ENCODE measurements around the gene ATAD2B. TPM values are rescaled to one million over a fixed set of nuclear protein-coding genes. Genes with fewer than 3 reads are reported as not detected.

ATAD2B gene
- total and polyA plus RNA-seq, 11 donors = 2.8 to 13.3 (median 8.1) TPM

DNA sequence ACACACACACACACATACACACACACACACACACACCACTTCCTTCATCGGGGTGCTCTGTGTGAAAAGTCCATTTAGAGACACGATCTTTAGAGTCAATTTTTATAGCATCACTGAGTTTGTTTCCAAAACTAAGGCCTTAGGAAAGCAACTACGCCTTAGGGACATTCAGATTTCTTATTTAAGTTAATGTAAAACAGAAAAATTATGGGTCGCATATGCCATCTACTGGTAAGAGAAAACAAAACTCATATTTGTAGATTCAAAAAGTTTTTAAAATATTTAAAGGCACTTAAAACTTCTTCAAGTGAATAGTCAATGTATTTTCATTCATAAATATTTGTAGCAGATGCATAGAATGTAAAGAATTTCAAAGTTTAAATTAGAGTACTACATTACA, 166.2 kb downstream of the ATAD2B start:
- peaks cover 0 to 68% (median 32%) of the 10 kb centered on the region in 9 donors for H3K36me3 ChIP-seq
- intact Hi-C loops (cut with DNase I) = loop anchor here in 2 of 10 donors (5.0 to 10.0 kb wide), 2 partner anchors 116 to 123 kb away; no protein-coding TSS in a partner anchor
- H3K4me1 ChIP-seq = peaks cover 0 to 20% (median 7%) of the 10 kb centered on the region in 12 donors
- TF ChIP-seq POLR2A (IDR thresholded peaks at IDR 0.05) = no peak
- TF ChIP-seq, protein P1, sequence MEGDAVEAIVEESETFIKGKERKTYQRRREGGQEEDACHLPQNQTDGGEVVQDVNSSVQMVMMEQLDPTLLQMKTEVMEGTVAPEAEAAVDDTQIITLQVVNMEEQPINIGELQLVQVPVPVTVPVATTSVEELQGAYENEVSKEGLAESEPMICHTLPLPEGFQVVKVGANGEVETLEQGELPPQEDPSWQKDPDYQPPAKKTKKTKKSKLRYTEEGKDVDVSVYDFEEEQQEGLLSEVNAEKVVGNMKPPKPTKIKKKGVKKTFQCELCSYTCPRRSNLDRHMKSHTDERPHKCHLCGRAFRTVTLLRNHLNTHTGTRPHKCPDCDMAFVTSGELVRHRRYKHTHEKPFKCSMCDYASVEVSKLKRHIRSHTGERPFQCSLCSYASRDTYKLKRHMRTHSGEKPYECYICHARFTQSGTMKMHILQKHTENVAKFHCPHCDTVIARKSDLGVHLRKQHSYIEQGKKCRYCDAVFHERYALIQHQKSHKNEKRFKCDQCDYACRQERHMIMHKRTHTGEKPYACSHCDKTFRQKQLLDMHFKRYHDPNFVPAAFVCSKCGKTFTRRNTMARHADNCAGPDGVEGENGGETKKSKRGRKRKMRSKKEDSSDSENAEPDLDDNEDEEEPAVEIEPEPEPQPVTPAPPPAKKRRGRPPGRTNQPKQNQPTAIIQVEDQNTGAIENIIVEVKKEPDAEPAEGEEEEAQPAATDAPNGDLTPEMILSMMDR (IDR thresholded peaks at IDR 0.05) = peak in 10 of 12 donors; percentile 18 to 52 (median 35)
- DNase-seq (no peak), ATAC-seq (no peak)
- no peaks in the 10 kb centered on the region for H3K9me3 ChIP-seq
- H3K4me3 ChIP-seq = no peak overlapping the region
- 61 to 78% (median 68%) methylated on average over 4 of the region's 4 CpGs for WGBS, 4 donors
- no peak overlapping the region for H3K27ac ChIP-seq
- no peaks in the 10 kb centered on the region for H3K27me3 ChIP-seq

DNA sequence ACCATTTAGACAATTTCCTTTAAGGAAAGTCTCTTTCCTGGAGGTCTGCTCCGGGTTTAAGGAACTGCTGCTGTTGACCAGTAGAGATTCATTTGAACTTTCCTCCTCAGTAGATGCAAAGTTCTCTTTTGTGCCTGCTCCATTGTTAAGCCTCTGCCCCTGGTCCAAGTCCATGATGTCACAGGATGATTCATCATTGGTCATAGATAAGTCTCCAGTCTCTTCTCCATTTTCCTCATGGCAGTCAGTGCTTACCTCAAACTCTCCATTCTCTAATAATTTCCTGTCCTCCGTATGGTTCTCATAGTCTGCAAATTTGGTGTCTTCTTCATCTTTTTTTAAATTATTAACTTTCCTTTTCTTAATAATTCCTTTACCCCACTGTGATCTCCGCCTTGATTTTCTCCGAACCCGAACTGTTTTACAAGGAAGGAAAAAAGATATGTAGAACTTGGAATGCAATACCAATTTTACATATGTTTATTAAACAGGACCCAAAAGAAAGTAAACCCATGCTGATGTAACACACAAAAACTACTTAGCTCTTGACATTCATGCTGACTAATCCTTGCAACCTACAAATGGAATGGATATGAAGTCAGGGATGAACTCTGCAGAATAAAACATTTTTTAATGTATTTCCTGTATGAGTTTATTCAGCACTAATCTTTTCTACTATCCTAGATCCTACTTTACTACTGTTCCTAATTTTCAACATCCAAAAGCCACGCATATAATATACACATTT, 169.1 kb downstream of the ATAD2B start:
- peaks cover 0 to 63% (median 44%) of the 10 kb centered on the region in 9 donors for H3K36me3 ChIP-seq

DNA sequence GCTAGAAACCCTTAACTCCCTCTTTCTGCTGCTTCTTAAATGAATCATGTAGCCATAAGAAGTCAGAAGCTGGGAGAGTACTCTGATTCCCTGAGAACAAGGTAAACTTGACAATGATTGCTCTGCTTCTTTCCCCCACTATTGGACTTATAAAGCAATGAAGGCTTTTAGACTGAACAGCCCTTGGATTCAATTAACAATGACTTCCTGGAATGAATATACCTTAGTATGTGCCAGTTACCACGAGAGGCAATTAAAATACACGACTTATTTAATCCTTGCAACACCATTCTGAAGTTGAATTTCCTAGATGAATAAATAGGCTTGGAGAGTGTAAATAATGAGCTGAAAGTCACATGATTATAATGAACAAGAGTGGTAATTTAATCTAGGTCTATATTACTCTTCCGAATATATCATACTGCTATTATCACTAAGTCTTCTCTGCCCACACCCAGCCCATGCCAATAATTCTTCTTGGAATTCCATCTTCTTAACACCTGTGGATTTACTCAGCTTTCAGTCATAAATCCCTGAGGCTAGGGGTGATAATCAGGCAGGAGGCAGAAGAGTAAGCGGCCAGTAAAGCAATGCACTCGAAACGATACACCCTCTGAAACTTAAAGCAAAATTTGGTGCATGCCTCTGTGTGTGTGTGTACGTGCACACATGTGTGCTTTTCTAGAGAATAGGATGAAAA, 170.2 kb downstream of the ATAD2B start:
- Histone ChIP-seq H3K27me3 (no peaks in the 10 kb centered on the region), H3K9me3 (no peaks in the 10 kb centered on the region), H3K27ac (no peak overlapping the region), H3K36me3 (peaks cover 0 to 66% (median 49%) of the 10 kb centered on the region in 9 donors), H3K4me3 (no peak overlapping the region), H3K4me1 (peaks cover 0 to 15% (median 4%) of the 10 kb centered on the region in 12 donors)
- TF ChIP-seq, protein P1 (IDR thresholded peaks at IDR 0.05) = no peak
- TF ChIP-seq POLR2A (IDR thresholded peaks at IDR 0.05) = no peak
- WGBS, 4 donors = 89 to 93% (median 92%) methylated on average over 7 of the region's 7 CpGs
- DNase-seq = no peak
- intact Hi-C loops (cut with DNase I) = loop anchor here in 4 of 10 donors (10.0 kb wide), 3 partner anchors 112 to 382 kb away; partner anchors contain the start of gene KLHL29 (in 1 of the 4)
- ATAC-seq = no peak

More for the DNA sequence above, 169.1 kb downstream of the ATAD2B start:
- peaks cover 0 to 20% (median 7%) of the 10 kb centered on the region in 12 donors for H3K4me1 ChIP-seq
- peak overlapping the region in 1 of 12 donors; percentile 19 for H3K27ac ChIP-seq
- TF ChIP-seq, protein P1 (IDR thresholded peaks at IDR 0.05) = no peak
- no peak for TF ChIP-seq POLR2A (IDR thresholded peaks at IDR 0.05)
- intact Hi-C loops (cut with DNase I) = loop anchor here in 4 of 10 donors (10.0 kb wide), 3 partner anchors 113 to 383 kb away; partner anchors contain the start of gene KLHL29 (in 1 of the 4)
- ATAC-seq (peak in 3 of 4 donors; percentile 62 to 90 (median 68)), DNase-seq (peak in 1 of 5 donors; percentile 33)
- no peak overlapping the region for H3K4me3 ChIP-seq
- 78 to 86% (median 83%) methylated on average over 6 of the region's 6 CpGs for WGBS, 4 donors
- no peaks in the 10 kb centered on the region for H3K9me3 ChIP-seq
- no peaks in the 10 kb centered on the region for H3K27me3 ChIP-seq

DNA sequence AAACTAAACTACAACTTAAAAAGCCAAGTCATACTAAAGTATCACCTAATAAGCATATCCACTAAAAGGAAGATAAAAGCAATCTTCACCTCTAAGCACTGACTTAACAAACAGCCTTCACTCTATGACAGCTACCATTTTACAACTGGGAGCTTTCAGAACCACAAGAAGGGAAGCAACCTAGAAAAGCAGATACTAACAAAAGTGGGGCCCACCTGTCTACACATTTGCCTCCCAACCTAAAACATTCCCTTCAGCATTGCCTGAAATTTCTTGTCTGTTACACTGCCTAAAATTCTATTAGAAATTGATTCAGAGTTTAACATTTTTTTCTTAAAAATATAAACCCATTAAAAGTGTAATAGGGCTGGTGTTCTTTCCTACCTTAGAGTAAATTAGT, 172.0 kb downstream of the ATAD2B start:
- ATAC-seq (no peak), DNase-seq (no peak)
- Histone ChIP-seq H3K36me3 (peaks cover 0 to 69% (median 56%) of the 10 kb centered on the region in 9 donors), H3K4me3 (no peak overlapping the region), H3K27ac (no peak overlapping the region), H3K27me3 (no peaks in the 10 kb centered on the region), H3K4me1 (peaks cover 0 to 7% (median 0%) of the 10 kb centered on the region in 12 donors), H3K9me3 (no peaks in the 10 kb centered on the region)
- intact Hi-C loops (cut with DNase I) = loop anchor here in 4 of 10 donors (10.0 kb wide), 3 partner anchors 110 to 380 kb away; partner anchors contain the start of gene KLHL29 (in 1 of the 4)
- TF ChIP-seq, protein P1 (IDR thresholded peaks at IDR 0.05) = no peak
- TF ChIP-seq POLR2A (IDR thresholded peaks at IDR 0.05) = no peak

Data from heart left ventricle (tissue), 16 donors.